EH (cell line): ENCODE data around the gene DSP.

Experiments
- DNase-seq: peaks from one replicate; pipeline ENCODE4 v3.0.0-alpha.2; 2015; ENCODE audit warnings: low read depth

DSP gene, protein sequence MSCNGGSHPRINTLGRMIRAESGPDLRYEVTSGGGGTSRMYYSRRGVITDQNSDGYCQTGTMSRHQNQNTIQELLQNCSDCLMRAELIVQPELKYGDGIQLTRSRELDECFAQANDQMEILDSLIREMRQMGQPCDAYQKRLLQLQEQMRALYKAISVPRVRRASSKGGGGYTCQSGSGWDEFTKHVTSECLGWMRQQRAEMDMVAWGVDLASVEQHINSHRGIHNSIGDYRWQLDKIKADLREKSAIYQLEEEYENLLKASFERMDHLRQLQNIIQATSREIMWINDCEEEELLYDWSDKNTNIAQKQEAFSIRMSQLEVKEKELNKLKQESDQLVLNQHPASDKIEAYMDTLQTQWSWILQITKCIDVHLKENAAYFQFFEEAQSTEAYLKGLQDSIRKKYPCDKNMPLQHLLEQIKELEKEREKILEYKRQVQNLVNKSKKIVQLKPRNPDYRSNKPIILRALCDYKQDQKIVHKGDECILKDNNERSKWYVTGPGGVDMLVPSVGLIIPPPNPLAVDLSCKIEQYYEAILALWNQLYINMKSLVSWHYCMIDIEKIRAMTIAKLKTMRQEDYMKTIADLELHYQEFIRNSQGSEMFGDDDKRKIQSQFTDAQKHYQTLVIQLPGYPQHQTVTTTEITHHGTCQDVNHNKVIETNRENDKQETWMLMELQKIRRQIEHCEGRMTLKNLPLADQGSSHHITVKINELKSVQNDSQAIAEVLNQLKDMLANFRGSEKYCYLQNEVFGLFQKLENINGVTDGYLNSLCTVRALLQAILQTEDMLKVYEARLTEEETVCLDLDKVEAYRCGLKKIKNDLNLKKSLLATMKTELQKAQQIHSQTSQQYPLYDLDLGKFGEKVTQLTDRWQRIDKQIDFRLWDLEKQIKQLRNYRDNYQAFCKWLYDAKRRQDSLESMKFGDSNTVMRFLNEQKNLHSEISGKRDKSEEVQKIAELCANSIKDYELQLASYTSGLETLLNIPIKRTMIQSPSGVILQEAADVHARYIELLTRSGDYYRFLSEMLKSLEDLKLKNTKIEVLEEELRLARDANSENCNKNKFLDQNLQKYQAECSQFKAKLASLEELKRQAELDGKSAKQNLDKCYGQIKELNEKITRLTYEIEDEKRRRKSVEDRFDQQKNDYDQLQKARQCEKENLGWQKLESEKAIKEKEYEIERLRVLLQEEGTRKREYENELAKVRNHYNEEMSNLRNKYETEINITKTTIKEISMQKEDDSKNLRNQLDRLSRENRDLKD (N-terminal part only)

DNA sequence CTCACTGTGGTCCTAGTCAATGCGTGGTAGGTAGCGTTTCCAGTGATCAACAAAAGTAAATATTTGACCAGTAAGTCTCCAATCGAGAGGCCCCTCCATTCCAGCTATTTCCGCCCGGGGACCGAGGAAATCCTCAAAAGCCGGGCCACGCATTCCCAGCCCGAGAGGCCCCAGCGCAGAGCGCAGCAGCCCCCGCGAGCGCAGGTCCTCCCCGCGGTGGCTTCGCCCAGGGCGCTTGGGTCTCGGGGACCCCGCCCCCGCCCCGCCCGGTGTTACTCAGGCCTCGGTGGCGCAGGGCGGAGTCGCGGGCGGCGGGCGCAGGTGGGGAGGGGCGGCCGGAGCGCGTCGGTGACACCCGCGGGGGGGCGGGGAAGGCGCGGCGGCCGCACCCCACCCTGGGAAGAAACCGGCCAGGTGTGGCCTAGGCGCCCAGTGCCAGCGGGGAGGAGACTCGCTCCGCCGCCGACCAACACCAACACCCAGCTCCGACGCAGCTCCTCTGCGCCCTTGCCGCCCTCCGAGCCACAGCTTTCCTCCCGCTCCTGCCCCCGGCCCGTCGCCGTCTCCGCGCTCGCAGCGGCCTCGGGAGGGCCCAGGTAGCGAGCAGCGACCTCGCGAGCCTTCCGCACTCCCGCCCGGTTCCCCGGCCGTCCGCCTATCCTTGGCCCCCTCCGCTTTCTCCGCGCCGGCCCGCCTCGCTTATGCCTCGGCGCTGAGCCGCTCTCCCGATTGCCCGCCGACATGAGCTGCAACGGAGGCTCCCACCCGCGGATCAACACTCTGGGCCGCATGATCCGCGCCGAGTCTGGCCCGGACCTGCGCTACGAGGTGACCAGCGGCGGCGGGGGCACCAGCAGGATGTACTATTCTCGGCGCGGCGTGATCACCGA lies at the start of gene DSP:
TSS of gene DSP (plus strand) at position 497 of the 890 bp plus-strand sequence. CDS start at position 742, 245 bp downstream.
- peak; percentile 67 for DNase-seq

DNA sequence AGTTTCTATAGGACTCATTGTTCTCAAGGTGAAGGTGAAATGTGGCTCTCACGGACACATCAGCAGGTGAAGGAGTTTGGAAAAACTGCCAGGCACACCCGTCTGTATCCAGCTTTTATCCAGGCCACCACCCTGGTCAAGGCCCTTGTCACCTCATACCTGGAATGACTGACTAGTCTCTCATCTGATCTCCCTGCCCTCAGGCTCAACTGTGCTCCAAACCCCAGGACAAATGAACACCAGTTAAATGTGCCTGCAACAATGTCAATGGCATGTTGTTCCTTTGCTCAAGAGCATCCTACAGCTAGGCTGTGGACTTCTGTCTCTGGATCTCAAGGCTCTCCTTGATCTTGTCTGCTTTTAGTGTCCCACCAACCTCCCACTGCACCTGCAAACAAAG lies 47.6 kb upstream of the DSP start:
- no peak for DNase-seq

DNA sequence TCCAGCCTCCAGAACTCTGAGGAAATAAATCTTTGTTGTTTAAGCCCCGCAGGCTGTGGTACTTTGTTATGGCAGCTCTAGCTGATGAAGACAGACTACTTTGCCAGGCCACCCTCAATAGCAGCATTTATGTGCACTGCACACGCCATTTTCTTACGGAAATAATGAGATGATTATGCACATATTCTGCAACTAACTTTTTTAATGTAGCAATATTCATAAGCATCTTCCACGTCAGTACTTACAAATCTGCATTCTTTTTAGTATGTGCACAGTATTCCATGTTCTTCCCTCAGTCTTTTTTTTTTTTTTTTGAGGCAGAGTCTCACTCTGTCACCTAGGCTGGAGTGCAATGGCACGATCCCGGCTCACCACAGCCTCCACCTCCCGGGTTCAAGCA lies 46.8 kb upstream of the DSP start:
- DNase-seq, result no peak

DNA sequence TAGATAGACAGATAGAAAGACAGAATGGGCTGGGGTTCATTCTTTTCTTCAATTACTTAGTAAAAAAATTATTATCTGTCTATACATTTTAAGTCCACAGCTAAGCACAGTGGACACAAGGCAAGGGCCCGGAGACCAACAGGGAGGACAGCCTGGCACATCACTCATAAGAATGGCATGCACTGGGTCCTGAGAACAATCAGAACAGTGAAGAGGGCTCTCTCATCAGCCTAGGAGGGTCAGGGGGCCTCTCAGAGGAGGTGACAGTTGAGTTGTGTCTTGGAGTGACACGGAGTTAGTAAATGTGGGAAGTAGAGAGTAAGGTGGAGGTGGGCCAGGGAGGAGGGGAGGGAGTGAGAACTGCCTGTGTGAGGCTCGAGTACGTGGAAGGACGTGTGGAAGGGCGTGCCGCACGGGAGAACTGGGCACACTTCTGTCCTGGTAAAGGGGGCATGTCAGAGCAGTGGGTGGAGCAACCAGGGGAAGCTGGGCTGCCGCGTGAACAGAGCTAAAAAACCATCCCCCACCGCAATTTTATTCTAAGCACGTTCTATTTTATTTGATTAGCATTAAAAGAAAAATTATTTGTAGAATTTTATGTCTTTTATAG lies 45.1 kb upstream of the DSP start:
- DNase-seq, result no peak

DNA sequence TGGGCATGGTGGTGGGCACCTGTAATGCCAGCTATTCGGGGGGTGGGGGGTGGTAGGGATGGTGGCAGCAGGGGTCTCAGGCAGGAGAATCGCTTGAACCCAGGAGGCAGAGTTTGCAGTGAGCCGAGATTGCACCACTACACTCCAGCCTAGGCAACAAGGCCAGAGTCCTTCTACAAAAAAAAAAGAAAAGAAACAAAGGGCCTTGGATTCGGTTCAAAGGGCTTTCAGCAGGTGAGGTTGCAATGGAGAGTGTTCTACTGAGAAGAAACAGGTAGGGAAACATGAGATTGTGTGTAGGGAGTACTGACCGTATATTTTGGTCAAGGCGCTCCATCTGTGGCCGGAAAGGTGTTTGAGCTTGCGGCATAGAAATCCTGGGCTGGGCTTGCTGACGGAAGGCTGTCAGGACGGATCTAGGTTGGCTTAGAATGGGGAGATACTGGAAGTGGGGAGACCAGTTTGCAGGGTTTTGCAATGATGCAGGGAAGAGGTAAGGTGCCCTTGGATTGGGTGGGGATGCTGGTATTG lies 40.7 kb upstream of the DSP start:
- no peak for DNase-seq

DNA sequence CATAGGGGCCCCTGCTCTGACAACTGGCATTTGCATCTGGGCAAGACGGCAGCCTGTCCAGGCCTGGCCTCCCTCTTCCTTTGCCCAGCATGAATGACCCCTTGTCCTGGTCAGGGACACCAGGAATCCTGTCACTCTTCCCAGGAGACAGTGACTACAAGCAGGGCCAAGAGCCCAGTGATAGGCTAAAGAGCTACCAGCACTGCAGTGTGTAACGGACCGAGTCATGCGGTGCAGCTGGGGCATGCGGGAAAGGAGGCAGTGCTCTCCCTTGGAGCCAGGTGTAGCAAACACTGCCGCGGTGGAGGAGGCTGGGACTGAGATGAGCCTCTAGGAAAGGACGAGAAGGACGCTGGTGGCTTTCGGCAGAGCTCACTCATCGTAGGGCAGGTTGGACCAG lies 38.7 kb upstream of the DSP start:
- no peak for DNase-seq

- no peak for DNase-seq
These were observed 37.4 kb upstream of the DSP start for GRCh38 chr6:7504041-7504440.

- peak; percentile 75 for DNase-seq
These were observed 36.2 kb upstream of the DSP start for GRCh38 chr6:7505189-7505699.

DNA sequence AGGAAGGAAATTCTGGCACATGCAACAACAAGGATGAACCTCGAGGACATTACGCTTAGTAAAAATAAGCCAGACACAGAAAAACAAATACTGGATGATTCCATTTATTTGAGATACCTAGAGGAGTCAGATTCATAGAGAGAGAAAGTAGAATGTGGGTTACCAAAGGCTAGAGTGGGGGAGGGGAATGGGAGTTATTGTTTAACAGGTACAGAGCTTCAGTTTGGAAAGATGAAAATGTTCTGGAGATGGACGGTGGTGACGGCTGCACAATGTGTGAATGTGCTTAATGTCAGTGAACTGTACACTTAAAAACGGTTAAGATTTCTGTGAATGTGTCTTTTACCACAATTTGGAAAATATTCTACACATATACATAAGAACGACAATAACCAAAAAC lies 33.9 kb upstream of the DSP start:
- no peak for DNase-seq

GRCh38 chr6:7512320-7512719 lies 29.2 kb upstream of the DSP start:
- no peak for DNase-seq

DNA sequence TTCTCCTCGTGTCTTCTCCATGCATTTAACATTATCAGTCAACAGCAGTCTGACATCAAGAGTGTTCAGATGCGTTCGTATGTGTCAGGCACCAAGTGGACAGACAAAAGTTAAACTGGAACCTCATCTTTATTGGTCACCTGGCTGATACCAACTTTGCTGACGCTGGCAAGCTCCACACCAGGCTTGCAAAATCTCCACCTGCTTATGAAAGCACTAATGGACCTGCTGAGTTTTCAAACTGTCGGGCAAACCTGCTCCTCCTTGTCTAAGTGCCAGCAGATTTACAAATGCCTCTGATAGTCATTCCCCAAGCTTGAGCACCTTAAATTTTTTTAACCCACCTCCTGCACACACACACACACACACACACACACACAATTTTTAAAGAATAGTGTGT lies 27.9 kb upstream of the DSP start:
- no peak for DNase-seq

- no peak for DNase-seq
These were observed 26.1 kb upstream of the DSP start for GRCh38 chr6:7515363-7515762.

DNA sequence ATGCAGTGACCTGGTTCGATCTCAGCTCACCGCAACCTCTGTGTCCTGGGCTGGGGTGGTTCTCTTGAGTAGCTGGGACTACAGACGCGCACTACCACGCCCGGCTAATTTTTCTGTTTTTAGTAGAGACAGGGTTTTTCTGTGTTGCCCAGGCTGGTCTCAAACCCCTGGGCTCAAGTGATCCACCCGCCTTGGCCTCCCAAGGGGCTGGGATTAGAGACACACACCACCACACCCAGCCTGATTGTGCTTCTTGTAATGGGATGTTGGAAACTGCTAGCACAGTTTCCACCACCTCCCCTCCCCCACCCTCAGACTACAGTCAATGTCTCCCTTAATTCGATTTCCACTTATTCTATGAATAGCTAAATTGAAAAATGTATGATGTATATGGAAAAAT lies 22.6 kb upstream of the DSP start:
- no peak for DNase-seq

DNA sequence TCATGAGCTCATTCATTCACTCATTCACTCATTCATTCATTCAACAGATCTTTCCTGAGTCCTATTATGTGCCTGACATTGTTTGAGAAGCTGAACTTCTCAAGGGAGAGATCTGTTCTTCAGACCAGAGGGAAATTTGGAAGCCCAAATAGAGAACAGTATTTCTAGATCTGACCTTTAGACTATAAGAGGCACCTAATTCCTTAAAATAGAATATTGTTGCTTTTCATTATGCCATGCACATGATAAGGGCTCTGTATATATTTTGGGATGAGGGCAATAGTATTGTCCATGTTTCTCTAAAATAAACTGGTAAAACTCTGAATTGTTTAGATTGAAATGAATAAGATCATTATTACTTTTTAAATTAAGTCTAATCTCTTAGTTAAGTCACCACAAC lies 18.6 kb upstream of the DSP start:
- no peak for DNase-seq

GRCh38 chr6:7523922-7524321 lies 17.5 kb upstream of the DSP start:
- DNase-seq, result no peak

DNA sequence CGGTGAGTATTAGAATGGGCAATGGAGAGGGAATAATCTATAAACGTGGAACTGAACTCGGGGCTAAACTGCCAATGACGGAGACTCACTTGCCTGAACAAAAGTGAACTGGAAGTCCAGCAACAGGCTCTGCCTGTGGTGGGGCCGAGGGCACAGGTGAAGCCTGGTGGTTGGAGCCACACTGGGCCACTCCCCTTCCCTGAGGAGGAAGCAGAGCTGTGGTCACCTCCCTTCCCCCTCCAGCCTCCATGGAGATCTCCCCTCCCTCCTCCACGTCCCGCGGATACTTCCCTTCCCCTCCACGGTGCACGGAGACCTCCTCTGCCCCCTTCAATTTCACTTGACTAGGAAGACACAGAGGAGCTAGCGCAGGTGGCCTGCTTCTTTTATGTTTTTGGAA lies 14.7 kb upstream of the DSP start:
- no peak for DNase-seq

GRCh38 chr6:7528565-7528964 lies 12.9 kb upstream of the DSP start:
- DNase-seq, result peak; percentile 92

- DNase-seq, result peak; percentile 34
These were observed 12.3 kb upstream of the DSP start for GRCh38 chr6:7529141-7529540.

- DNase-seq, result no peak
These were observed 9.2 kb upstream of the DSP start for GRCh38 chr6:7532232-7532631.

GRCh38 chr6:7532821-7533220 lies 8.7 kb upstream of the DSP start:
- no peak for DNase-seq

DNA sequence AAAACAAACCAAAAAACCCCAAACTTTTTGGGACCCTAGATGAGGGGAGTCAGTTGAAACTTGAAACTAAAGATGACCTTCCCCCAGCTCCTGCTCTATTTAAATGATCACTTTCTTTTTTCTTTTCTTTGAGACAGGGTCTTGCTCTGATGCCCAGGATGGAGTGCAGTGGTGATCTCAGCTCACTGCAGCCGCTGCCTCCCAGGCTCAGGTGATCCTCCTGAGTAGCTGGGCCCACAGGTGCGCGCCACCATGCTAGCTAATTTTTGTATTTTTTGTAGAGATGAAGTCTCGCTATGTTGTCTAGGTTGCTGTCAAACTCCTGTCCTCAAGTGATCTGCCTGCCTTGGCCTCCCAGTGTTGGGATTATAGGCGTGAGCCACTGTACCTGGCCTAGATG lies 7.3 kb upstream of the DSP start:
- no peak for DNase-seq
